HG03103 (cell line): ENCODE results near the gene PLAC8L1.
"Not testable (repeated sequence)": the region's sequence is repeated elsewhere in the genome, so short reads cannot be mapped to it uniquely, and the experiment has no call there.

Source experiments
- ATAC-seq: cut with Tn5 transposase; IDR thresholded peaks from one replicate; pipeline ENCODE4 v1.9.1; 2021; ENCODE audit warnings: low read depth; ENCODE audit not compliant: unreplicated experiment

Gene PLAC8L1

DNA sequence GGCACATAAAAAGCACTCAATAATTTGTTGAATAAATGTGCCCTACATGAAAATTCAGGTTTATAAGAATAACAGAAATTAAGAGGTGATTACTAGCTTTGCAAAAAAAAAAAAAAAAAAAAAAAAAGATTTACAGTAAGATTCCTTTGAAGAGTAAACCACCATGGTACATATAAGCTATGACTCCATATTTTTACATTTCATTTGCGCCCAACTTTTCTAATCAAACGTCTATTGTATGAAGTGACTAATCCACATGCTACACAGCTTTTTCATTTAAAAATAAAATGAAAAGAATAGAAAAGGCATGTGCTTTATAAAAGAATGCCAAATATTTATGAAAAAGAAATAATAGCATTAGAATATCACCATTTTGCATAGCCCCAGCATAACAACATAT is at the start of gene PLAC8L1:
Gene PLAC8L1 (minus strand): TSS at position 101 of the 400 bp plus-strand sequence. CDS start 1,266 bp downstream, outside the sequence.
- ATAC-seq = no peak

DNA sequence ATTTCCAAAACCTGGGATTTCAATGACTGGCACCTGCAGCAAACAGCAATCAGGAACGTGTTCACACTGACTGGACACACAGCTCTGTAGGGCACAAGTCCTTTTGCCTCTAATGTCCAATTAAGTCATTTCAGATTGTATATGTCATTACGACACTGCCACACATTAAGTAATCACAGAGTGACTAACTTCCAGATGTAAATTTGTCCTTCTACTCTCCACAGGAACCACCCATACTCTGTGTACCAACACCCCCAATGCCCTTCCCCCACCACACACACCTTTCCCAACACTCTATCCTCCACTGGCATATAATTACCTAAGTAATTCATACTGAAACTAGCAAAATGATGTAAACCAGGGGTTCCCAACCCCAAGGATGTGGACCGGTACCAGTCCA is 46.6 kb upstream of the PLAC8L1 start:
- no peak for ATAC-seq

- ATAC-seq = no peak
Measured at GRCh38 chr5:146137967-146138403, 32.6 kb upstream of the PLAC8L1 start.

GRCh38 chr5:146130440-146131045 is 25.2 kb upstream of the PLAC8L1 start:
- no peak for ATAC-seq

- ATAC-seq = no peak
Measured at GRCh38 chr5:146126068-146126467, 20.7 kb upstream of the PLAC8L1 start.

DNA sequence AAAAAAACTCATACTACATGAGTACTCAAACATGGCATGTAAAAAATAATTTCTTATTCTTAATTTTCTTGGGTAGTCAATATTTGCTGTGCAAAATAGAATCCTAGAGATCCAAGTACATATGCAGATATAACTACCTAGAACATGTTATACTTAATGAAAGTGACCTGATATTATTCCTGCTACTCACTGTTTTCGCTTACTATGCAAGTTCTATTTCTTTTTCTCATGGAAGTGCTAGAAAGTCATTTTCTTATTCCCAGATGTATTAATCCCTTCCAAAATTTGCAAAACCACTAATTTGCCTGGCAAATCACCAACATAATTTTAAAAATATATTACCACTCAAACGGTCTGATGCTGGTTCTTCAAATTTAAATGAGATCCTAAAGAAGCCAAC is 19.2 kb upstream of the PLAC8L1 start:
- no peak for ATAC-seq

DNA sequence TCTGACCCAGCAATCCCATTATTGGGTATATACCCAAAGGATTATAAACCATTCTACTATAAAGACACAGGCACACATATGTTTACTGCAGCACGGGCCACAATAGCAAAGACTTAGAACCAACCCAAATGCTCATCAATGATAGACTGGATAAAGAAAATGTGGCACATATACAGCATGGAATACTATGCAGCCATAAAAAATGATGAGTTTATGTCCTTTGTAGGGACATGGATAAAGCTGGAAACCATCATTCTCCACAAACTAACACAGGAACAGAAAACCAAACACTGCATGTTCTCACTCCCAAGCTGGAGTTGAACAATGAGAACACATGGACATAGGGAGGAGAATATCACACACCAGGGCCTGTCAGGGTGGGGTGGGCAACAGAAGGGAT is 16.1 kb upstream of the PLAC8L1 start:
- not testable (repeated sequence) for ATAC-seq

- ATAC-seq = no peak
Measured at GRCh38 chr5:146118322-146118721, 12.9 kb upstream of the PLAC8L1 start.

DNA sequence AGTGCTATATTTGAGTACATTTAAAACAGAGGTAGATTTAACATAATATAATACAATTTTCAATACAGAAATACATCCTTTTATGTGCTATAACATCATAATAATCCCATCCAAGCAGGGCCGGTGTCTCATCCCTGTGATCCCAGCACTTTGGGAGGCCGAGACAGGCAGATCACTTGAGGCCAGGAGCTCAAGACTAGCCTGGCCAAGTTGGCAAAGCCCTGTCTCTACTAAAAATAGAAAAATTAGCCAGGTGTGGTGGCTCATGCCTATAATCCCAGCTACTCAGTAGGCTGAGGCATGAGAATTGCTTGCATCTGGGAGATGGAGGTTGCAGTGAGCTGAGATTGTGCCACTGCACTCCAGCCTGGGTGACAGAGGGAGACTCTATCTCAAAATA is 11.8 kb upstream of the PLAC8L1 start:
- ATAC-seq = not testable (repeated sequence)

DNA sequence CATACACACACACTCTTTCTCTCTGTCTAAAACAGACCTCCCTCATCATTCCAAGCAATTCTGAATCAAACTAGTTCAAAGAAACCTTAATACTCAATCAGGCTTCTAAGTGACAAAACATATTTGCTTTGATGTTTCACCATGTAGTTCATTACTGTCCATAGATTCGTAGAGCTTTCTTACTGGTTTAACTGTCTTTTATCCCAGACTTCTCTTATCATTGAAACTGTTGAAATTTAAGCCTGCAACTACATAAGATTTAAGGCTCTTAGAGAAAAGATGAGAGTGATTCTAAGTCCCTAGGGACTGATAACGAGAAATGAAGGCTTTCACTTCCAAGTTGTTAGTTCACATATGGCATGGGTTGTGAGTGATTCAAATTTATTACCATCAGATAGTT is 11.0 kb upstream of the PLAC8L1 start:
- ATAC-seq = no peak

GRCh38 chr5:146112476-146112875 is 7.1 kb upstream of the PLAC8L1 start:
- no peak for ATAC-seq

DNA sequence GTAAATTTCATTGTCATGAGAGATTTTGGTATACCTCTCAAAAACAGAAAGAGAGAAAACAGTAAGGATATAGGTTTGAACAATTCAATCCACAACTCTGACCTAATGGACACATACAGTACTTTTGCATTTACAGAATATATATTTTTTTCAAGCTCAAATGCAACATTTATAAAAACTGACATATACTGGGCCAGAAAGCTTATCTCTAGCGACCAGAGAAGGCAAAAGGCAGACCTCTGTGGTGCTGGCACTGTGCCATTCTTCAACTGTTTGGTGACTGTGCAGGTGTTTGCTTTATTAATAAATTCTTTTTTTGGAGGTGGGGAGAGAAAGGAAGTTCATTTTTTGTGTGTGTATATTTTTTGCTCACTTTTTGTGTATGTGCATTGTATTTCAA is 6.0 kb upstream of the PLAC8L1 start:
- ATAC-seq = no peak

GRCh38 chr5:146109379-146109778 is 4.0 kb upstream of the PLAC8L1 start:
- no peak for ATAC-seq

GRCh38 chr5:146108870-146109269 is 3.5 kb upstream of the PLAC8L1 start:
- not testable (repeated sequence) for ATAC-seq

- ATAC-seq = no peak
Measured at GRCh38 chr5:146107901-146108300, 2.5 kb upstream of the PLAC8L1 start.

- ATAC-seq = no peak
Measured at GRCh38 chr5:146103594-146103993, 1.8 kb downstream of the PLAC8L1 start.

DNA sequence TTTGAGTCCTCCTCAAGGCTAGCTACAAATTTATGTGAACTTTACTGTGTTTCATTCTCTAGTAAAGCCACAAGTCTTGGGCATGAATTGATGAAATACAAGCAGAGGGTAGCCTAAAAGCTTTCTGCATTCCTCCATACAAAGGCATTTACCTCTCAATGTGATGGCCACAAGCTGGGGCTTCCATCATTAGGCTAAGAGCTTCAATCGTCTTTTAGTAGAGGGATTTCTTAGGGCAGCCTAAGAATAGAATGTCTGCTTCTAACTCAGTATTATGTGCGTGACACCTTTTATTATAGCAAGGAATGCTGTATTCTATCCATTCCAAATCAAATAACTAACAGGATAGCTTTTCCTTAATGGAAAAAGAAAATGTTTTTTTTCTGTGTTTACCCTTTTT is 3.7 kb downstream of the PLAC8L1 start:
- ATAC-seq = no peak

DNA sequence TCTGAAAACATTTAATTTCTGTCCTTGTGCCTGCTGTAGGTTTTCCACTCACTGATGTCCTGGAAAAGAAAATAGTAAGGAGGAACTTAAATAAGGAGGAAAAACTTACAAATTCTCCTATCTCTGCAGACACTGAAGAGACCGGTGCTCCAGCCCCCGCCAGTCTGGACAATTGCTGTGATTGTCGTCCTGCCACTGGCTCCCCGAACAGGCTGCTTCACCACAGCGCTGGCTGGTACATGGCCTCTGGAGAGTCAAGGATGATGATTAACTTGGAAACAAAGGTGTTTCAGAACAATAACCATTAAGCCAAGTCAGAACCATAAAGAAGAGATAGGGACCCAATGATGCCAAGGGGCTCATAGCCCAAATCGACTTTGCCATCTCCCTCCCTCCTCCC is 7.3 kb downstream of the PLAC8L1 start:
- ATAC-seq = no peak

DNA sequence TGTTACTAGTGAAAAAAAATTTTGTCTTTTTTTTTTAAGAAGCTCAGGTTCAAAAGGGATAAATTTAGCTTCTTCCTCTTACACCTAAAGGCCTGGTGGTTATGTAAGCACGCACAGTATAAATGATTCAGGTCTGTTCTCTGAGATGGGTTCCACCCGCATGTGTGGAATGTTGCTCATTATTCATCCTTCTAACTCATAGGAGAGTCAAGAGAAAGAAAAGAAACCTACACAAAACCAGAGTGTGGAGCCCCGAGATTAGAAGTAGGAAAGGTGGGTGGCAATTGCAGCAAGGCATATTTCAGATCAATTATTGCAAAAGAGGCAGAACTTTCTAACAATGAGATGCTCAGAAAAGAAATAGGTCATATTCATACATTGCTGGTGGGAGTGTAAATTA is 13.5 kb downstream of the PLAC8L1 start:
- no peak for ATAC-seq

DNA sequence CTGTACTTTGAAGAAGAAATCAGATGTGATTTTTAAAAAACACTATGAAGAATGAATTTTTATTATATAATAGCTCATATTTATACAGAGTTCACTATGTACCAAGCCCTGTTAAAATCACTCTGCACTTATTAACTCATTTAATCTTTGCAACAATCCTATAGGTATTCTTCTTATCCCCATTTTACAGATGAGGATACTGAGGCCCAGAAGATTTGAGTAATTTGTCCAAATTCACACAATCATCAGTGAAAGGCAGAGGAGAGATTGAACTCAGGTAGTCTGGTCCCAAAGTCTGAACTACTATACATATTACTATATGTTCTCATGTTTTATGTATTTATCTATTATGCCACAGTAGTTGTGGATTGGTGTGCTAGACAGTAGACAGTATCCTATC is 16.1 kb downstream of the PLAC8L1 start:
- ATAC-seq = no peak

DNA sequence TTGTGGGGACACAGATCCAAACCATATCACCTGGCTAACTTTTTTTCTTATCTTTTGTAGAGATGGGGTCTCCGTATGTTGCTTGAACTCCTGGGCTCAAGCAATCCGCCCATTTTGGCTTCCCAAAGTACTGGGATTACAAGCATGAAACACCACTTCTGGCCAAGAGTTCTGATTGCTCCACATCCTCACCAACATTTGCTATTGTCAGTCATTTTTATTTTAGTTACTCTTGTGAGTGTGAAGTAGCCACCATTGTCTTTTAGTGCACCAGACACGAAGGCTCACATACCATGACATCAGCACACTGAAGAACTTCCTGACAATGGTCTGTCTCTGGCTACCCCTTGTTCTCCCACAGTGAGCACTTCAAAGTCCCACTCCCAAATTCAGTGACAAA is 17.3 kb downstream of the PLAC8L1 start:
- no peak for ATAC-seq

DNA sequence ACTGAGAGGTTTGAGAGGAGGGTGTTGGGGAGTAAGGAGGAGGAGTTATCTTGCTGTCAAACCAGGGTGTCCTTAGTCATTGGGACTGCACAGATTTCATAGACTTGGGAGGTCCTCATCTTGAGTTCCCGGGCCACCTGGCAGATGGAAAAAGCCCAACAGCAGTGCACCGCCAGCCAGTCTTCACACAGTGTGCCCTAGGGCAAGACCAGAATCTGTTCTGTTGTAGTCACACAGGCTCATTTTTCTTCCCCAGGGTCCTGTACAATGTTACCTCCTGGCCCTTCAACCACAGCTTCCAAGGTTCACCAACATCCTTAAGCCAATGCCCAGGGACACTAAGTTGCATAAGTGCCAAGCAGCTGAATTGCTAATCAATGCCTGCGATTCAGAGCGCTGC is 21.0 kb downstream of the PLAC8L1 start:
- no peak for ATAC-seq

GRCh38 chr5:146082798-146083197 is 22.6 kb downstream of the PLAC8L1 start:
- ATAC-seq = peak; percentile 83
